Panc1 (cell line): Measurements from ENCODE around the gene FIBP.

Source experiments
- POLR2AphosphoS5 ChIP-seq: IDR thresholded peaks from 2 replicates; pipeline ENCODE4 v1.6.1; 2012; ENCODE audit warnings: mild to moderate bottlenecking, low read depth, low read length, moderate library complexity
- REST ChIP-seq, 2 experiments: IDR thresholded peaks; 2 replicates each; pipeline ENCODE4 v1.6.1; 2011 to 2012; ENCODE audit warnings: low read depth in 2 of 2, control low read depth in 1 of 2, low read length in 1 of 2, mild to moderate bottlenecking in 1 of 2, moderate library complexity in 1 of 2; ENCODE audit not compliant: insufficient read depth in 1 of 2
- SIN3A ChIP-seq: IDR thresholded peaks from 2 replicates; pipeline ENCODE4 v1.6.1; 2012; ENCODE audit warnings: low read depth, mild to moderate bottlenecking, low read length, moderate library complexity, borderline replicate concordance; ENCODE audit not compliant: insufficient read depth
- TCF7L2 ChIP-seq: IDR thresholded peaks from 2 replicates; pipeline ENCODE4 v1.6.1; 2011; ENCODE audit warnings: mild to moderate bottlenecking, low read depth, low read length, inconsistent platforms
- TF ChIP-seq, protein P1 (sequence below): fragments of 450-650 bp; IDR thresholded peaks from 2 replicates; pipeline ENCODE4 v1.5.1; 2017; ENCODE audit warnings: mild to moderate bottlenecking

GRCh38 chr11:65858681-65859087 is 29.6 kb downstream of the FIBP start:
- TF ChIP-seq, protein P1, sequence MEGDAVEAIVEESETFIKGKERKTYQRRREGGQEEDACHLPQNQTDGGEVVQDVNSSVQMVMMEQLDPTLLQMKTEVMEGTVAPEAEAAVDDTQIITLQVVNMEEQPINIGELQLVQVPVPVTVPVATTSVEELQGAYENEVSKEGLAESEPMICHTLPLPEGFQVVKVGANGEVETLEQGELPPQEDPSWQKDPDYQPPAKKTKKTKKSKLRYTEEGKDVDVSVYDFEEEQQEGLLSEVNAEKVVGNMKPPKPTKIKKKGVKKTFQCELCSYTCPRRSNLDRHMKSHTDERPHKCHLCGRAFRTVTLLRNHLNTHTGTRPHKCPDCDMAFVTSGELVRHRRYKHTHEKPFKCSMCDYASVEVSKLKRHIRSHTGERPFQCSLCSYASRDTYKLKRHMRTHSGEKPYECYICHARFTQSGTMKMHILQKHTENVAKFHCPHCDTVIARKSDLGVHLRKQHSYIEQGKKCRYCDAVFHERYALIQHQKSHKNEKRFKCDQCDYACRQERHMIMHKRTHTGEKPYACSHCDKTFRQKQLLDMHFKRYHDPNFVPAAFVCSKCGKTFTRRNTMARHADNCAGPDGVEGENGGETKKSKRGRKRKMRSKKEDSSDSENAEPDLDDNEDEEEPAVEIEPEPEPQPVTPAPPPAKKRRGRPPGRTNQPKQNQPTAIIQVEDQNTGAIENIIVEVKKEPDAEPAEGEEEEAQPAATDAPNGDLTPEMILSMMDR, result no peak
- no peak for TF ChIP-seq POLR2AphosphoS5
- no peak for TF ChIP-seq SIN3A
- TF ChIP-seq REST (IDR thresholded peaks at IDR 0.05; ENCODE audit: insufficient read depth in 1 of 2, low read depth in 2 of 2, low read length in 1 of 2), result no peak
- TF ChIP-seq TCF7L2, result no peak
